ENCODE measurements around the gene MAP3K19. TPM values are rescaled to one million over a fixed set of nuclear protein-coding genes. Genes with fewer than 3 reads are reported as not detected.

Gene MAP3K19
- total and polyA plus RNA-seq, 2 of the 8 experiments (the other 6 are each of a cell fraction or from before 2014, with no cell fraction given) = not detected

- no peak for TF ChIP-seq CHD7 (IDR thresholded peaks at IDR 0.05; ENCODE audit: insufficient replicate concordance, low read length)
Observed at GRCh38 chr2:134975281-134976009, 71.8 kb downstream of the MAP3K19 start (continued).

Measured in H1 (cell line).